HK-2 (cell line): ENCODE measurements around the gene SLK.

ENCODE experiments used
- DNase-seq: peaks from one replicate; pipeline ENCODE4 v3.0.0-alpha.2; 2018; ENCODE audit not compliant: unreplicated experiment

The SLK gene

DNA sequence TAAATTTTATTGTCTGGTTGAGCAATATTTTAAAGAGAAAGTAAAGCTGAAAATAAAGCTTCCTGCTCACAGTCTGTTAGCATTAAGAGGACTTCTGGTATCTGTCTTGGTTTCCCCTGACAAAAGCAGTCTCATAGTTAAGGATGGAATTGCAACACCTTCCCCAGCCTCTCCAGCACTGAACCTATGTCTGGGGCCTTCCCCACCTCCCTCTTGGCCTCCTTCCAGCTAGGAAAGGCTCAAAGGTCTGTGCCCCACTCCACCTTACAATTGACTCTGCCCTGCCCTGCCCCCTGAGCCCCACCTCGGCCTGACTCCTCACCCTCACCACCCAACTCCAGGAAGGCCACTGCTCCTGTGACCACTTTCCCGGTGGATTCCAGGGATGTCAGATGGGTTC lies 85.5 kb downstream of the SLK start:
- no peak for DNase-seq

DNA sequence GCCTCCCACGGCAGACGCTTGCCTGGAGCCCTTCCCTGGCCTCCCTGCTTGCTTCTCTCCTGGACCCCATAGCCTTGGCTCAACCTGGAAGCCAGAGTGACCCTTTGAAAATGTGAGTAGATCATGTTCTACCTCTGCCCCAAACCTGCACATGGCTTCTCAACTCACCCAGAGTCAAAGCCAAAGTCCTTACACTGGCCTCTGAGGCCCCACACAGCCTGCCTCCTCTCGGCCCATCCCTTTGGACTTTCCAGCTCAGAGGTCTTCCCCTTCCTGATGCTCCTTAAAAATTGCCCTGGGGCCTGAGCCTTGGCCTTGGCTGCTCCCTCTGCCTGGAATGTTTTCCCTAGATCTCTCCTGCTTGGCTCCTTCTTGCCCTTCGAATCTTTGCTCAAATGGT lies 86.3 kb downstream of the SLK start:
- DNase-seq, result no peak

DNA sequence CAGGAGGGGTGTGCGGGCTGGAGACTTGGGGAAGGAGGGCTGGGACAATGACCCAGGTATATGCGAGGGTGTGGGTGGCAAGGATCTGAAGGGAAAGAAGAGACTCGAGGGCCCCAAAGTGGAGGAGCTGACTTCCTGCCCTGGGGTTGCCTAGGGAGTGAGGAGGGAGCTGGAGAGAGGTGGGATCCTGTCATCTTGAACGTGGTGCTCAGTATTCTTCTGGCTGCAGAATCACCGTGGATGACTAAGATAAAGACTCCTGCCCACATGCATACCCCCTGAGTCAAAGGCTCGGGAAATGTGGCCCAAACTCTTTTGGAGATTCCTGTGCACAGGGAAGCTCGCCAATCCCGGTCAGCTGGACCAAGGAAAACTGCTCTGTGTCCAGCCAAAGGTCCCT lies 87.5 kb downstream of the SLK start:
- DNase-seq, result peak; percentile 43

DNA sequence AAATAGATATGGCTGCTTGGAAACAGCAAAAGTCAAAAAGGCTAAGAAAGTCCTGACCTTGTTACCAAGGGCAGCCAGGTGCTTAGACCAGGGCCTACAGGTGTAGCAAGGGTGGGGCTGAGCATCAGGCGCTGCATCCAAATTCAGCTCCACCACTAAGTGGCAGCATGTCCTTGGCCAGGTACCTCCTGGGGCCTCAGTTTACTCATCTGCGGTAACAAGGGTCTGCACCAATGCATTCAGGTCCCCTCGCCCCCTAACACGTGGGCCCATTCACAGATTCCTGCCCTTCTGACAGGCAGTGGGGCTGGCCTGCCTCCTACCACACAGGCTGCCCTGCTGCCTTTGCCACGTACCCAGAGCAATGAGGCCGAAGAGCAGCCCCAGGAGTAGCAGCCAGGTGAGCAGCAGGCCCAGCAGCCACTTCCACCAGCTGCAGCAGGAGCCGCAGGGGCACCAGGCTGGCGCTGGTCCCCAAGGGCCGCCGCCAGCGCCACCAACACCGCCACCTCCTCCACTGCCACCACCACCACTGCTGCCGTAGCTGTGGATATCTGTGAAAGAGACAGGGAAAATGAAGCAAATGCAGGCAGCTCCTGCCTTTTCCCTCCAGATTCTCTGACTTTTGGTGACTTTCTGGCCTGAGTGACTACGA lies 89.8 kb downstream of the SLK start:
- DNase-seq, result no peak

DNA sequence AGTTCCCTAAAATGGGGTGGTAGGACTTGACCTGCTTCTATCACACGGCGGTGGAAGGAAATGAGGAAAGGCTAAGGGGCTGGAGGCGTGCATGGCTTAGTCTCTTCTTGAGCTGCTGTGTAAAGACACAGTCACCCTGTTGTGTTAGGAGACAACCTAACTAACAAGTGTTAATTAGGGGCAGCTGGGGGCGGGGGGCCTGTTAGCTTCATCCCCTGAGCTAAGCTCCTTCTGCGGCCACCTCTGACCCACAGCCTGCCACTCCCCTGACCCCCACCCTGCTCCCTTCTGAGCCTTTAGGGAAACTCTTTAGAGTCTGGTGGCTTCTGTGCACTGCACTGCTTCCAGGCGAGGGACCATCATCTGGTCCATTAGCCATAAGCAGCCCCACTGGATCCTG lies 90.8 kb downstream of the SLK start:
- no peak for DNase-seq

DNA sequence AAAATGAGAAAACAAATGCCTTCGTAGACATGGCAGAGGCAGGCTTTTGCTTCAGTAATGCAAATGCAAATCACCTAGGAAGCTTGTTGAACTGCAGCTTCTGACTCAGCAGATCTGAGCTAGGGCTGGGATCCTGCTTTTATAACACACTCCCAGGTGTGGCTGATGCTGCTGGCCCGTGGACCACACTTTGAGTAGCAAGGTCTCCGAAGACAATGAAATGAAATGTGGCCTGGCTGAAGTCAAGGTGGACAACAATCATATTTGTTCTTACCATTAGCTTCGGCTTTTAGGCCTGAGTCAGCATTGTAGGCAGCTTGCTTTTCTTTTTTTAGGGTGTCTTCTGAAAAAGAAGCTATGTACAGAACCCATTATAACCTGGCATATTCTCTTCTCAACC lies 92.4 kb downstream of the SLK start:
- no peak for DNase-seq

DNA sequence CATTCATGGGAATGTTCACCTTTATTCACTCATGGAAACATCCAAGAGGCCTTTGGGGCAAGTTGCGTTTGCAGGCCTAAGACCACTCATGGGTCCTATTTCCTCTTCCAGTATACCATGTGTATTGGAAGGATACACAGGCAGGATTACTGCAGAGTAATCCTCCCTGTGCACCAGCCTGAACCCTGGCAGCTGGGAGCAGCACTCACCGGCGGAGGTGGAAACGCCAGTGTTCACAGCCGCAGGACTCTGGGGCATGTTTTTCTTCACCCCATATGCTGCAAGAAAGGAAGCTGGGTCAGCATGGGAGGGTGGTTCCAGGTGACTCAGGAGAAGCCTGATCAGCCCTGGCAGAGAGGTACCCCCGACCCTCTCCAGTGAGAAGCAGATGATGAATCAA lies 94.3 kb downstream of the SLK start:
- DNase-seq, result no peak

DNA sequence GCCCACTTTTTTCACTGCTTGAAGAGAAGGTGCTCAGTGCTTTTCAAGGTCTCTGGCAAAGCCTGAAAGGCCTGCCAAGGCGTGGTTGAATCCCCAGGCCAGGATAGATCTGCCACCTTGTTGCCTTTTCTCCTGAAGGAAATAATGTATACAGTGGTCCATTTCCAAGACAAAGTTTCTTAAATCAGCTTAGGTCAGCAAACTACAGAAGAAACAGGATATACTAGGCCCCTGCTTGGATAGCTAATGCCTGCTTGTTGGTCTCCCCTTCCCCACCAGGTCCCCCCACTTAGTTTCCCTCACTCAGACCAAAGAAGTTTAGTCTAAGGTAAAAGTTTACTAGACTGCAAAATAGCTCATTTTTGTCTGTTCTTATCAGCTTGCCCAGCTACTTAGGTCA lies 98.8 kb downstream of the SLK start:
- no peak for DNase-seq

DNA sequence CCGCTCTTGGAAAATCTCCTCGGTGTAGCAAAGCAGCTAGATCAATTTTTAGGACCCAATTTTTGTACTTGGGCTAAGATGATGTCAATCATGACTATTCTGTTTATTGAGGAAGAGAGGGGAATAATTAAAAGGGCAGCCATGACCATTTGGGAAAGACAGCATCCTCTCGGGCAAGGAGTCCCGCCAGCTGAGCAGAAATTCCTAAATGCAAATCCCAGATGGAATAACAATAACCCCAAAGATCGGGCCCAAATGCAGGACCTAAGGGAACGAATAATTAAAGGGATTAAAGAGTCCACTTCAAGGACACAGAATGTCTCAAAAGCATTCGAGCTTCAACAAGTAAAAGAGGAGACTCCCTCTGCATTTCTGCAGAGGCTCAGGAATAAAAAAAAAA lies 100.0 kb downstream of the SLK start:
- DNase-seq, result no peak

DNA sequence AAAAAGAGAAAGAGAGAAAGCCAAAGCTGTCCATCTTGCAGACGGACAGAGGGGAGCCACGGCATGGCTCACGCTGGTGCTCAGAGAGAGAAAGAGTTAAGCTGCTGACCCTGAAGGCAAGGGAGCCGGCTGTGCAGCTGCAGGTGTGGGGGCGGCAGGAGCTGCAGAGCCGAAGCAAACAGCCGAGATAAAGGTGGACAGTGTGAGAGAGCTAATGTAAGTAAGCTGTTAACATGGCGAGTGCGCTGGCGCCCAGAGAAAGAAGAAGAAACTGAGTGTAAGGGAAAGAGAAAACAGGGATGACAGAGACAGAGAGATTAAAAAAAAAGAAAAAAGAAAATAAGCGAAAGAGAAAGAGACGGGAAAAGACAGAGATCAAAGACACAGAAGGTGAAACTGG lies 100.6 kb downstream of the SLK start:
- DNase-seq, result no peak

DNA sequence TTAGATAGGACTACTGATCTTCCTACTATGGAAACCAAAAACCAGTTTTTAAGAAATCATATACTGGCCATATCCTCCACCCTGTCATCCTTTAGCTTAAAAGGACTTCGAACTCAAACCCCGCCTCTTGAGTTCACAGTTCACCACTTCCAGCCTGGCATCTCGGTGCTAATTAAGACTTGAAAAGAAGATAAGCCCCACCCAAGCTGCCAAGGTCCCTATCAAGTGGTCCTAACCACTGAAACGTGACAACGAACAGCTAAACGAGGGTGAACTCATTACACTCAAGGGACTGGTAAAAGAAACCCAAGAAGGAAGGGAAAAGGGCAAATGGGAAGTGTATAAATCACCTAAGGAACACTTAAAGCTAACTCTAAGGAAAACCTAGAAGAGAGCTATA lies 102.7 kb downstream of the SLK start:
- DNase-seq, result no peak

DNA sequence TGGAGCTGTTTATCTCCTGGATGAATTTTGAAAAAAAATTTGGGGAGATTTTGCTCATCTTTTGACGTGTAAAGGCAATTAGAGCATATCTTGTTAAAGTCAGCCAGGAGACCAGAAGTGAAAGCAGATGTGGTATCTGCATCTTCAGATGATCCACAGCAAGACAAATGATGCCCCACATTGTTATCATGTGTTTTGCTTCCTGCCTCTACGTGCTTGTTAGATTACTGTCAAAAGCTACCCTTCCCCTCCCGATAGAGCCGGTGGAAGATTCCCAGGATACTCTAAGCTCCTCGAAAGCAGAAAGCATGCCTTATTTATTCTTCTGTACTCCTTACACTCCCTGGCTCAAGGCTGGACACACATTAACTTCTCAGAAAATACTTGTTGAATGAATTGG lies 105.8 kb downstream of the SLK start:
- DNase-seq, result no peak

DNA sequence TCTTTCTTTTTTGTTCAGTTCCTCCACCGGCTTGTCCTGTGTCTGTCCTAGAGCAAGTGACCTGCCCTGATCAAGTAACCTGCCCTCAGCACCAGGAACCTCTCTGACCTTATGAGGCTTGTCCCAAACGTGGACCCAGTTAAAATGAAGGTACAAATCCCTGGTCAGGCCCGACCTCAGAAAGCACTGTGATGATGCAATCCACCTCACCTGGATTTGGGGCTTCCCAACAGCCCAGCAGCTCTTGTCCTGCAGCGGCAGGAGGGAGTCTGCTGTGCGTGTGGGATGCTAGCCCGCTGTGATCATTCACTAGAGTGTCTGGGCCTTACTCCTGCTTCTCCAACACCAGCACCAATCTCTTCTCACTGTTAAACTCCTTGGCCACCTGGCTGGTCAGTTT lies 107.6 kb downstream of the SLK start:
- no peak for DNase-seq

DNA sequence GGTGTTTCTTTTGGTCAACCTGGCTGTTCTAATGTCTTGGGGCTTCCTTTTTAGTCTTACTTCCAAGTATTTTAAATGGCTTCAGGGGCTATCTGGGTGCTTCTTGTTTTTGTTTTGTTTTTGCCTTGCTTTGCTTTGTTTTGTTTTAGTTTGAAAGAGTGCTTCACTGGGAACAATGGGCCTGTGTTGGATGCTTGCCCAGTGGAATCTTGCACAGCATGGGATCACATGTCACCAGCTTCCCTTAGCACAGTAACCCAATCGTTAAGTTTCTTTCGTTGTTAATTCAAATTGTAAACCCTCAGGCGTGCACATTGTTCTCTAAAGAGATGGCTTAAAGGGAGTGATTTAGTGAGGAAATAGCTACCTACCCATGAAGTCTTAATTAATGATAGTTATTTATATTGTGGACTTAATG lies 109.8 kb downstream of the SLK start:
- no peak for DNase-seq

DNA sequence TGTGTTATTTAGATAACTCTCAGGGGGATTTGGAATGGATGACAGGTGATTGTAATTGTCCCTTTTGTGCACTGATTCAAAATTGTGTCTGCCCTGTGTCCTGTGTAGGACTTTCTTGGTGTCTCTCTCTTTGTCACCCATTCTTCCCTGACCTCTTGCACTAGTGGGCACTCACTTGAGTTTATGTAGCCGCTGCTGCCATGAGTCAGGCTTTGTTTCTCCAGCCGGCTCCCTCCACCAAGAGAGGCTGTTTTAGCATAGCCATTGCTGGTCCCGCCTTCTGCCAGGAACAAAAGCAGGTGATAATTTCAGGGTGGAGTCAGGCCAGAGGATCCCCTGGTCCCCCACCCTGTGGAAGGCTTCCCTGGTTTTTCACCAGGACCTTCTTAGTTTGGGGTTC lies 110.3 kb downstream of the SLK start:
- DNase-seq, result no peak

DNA sequence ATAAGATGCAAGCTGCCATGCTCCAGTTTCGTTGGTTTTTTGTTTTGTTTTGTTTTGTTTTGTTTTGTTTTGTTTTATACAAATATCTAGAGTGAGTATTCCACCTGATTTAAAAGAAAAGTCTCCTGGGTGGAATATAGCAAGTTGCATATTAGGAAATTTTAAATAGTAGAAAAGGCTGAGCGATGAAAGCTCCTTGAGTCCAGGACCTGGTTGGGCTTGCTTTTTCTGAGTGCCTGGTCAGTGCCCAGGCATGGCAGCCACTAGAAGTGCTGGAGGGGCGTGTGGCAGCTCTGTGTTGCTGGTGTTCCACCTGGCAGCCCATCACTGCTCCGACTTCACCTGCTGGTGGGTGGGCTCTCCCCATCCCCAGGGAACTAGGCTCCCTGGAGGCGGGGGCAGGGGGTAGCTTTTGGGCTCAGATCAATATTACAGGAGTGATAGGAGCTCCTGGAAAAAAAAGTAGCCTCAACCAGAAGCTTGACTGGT lies 110.8 kb downstream of the SLK start:
- no peak for DNase-seq
